HG03175 (cell line): ENCODE results near the gene SMTN.
"Not testable (repeated sequence)": the region's sequence is repeated elsewhere in the genome, so short reads cannot be mapped to it uniquely, and the experiment has no call there.

Experiments used
- ATAC-seq: cut with Tn5 transposase; IDR thresholded peaks from one replicate; pipeline ENCODE4 v1.9.1; 2021; ENCODE audit warnings: mild to moderate bottlenecking, moderate library complexity; ENCODE audit not compliant: unreplicated experiment

The SMTN gene

GRCh38 chr22:31069691-31070314 lies 11.3 kb upstream of the SMTN start:
- not testable (repeated sequence) for ATAC-seq

- ATAC-seq: not testable (repeated sequence)
Observed at GRCh38 chr22:31073125-31073524, 8.0 kb upstream of the SMTN start.

GRCh38 chr22:31073545-31074145 lies 7.5 kb upstream of the SMTN start:
- not testable (repeated sequence) for ATAC-seq

- ATAC-seq: no peak
Observed at GRCh38 chr22:31075961-31076360, 5.2 kb upstream of the SMTN start.

GRCh38 chr22:31077681-31078080 lies 3.4 kb upstream of the SMTN start:
- no peak for ATAC-seq

GRCh38 chr22:31078389-31078788 lies 2.7 kb upstream of the SMTN start:
- ATAC-seq: not testable (repeated sequence)

- no peak for ATAC-seq
Observed at GRCh38 chr22:31079095-31079642, 1.9 kb upstream of the SMTN start.

- ATAC-seq: no peak
Observed at GRCh38 chr22:31080164-31080847, 812 bp upstream of the SMTN start.

GRCh38 chr22:31081963-31082605 lies 966 bp downstream of the SMTN start:
- ATAC-seq: no peak

GRCh38 chr22:31082606-31083376 lies 1.7 kb downstream of the SMTN start:
- ATAC-seq: no peak

- ATAC-seq: no peak
Observed at GRCh38 chr22:31083377-31083768, 2.3 kb downstream of the SMTN start.

- no peak for ATAC-seq
Observed at GRCh38 chr22:31083923-31084810, 3.0 kb downstream of the SMTN start.

- ATAC-seq: peak; percentile 72
Observed at GRCh38 chr22:31084811-31085492, 3.8 kb downstream of the SMTN start.

- ATAC-seq: no peak
Observed at GRCh38 chr22:31085493-31085824, 4.3 kb downstream of the SMTN start.

GRCh38 chr22:31085928-31086327 lies 4.8 kb downstream of the SMTN start:
- ATAC-seq: no peak

GRCh38 chr22:31086703-31087330 lies 5.7 kb downstream of the SMTN start:
- no peak for ATAC-seq

- ATAC-seq: no peak
Observed at GRCh38 chr22:31087744-31088215, 6.7 kb downstream of the SMTN start.

GRCh38 chr22:31088233-31088986 lies 7.3 kb downstream of the SMTN start:
- no peak for ATAC-seq
